Smooth muscle cell (in vitro differentiated cells): ENCODE data around the gene DLX3. TPM values are rescaled to one million over a fixed set of nuclear protein-coding genes. Genes with fewer than 3 reads are reported as not detected.
A peak's percentile ranks its signal among the peaks of the same experiment; 100 is the strongest.

Experiments
- DNase-seq: peaks from one replicate; lab custom pipeline; 2025; ENCODE audit not compliant: unreplicated experiment; lab: John Stamatoyannopoulos, UW
- H2AFZ ChIP-seq: fragments of 200-600 bp; sonication (generic); 2 replicates; pipeline ENCODE4 v1.6.0; 2016; ENCODE audit warnings: antibody characterized with exemption, low read depth, mild to moderate bottlenecking
- H3F3A ChIP-seq: fragments of 200-600 bp; sonication (generic); 2 replicates; pipeline ENCODE4 v1.6.0; 2017; ENCODE audit warnings: antibody characterized with exemption, low read depth
- H3K27ac ChIP-seq: fragments of 200-600 bp; sonication (generic); 2 replicates; pipeline ENCODE4 v1.5.1; 2016; ENCODE audit warnings: low read depth, mild to moderate bottlenecking
- H3K27me3 ChIP-seq: fragments of 200-600 bp; sonication (generic); 2 replicates; pipeline ENCODE4 v1.6.1; 2016; ENCODE audit warnings: low read depth, mild to moderate bottlenecking
- H3K36me3 ChIP-seq: fragments of 200-600 bp; sonication (generic); 2 replicates; pipeline ENCODE4 v1.5.1; 2016; ENCODE audit warnings: low read depth
- H3K4me1 ChIP-seq: fragments of 200-600 bp; sonication (generic); 2 replicates; pipeline ENCODE4 v1.5.1; 2016; ENCODE audit warnings: low read depth
- H3K4me2 ChIP-seq: fragments of 200-600 bp; sonication (generic); 2 replicates; pipeline ENCODE4 v1.6.0; 2016; ENCODE audit warnings: mild to moderate bottlenecking
- H3K4me3 ChIP-seq: fragments of 200-600 bp; sonication (generic); 2 replicates; pipeline ENCODE4 v1.5.1; 2016; ENCODE audit warnings: mild to moderate bottlenecking
- H3K79me2 ChIP-seq: fragments of 200-600 bp; sonication (generic); 2 replicates; pipeline ENCODE4 v1.6.0; 2016; ENCODE audit warnings: low read depth, mild to moderate bottlenecking
- H3K9ac ChIP-seq: fragments of 200-600 bp; sonication (generic); 2 replicates; pipeline ENCODE4 v1.6.0; 2016; ENCODE audit warnings: low read depth
- H3K9me3 ChIP-seq: fragments of 200-600 bp; sonication (generic); replicated peaks from 2 replicates; pipeline ENCODE4 v1.5.1; 2016; ENCODE audit warnings: low read depth
- H4K20me1 ChIP-seq: fragments of 200-600 bp; sonication (generic); 2 replicates; pipeline ENCODE4 v1.6.0; 2016; ENCODE audit warnings: low read depth
- WGBS: methylation state at CpG from one replicate; pipeline ENCODE4 v1.1.7; 2016; ENCODE audit warnings: low lambda C conversion rate; 5-methylcytosine and 5-hydroxymethylcytosine counted together
- polyA plus RNA-seq: library from polyadenylated mRNA; unstranded; fragments of >200 nt; fragmentation: Nextera tagmentation; extraction: Ambion mirVana; gene quantifications from 2 replicates; pipeline ENCODE4 v1.2.1, GENCODE V29; 2016
- total RNA-seq: library from RNA; depleted of rRNA; stranded (reverse); fragments of >200 nt; gene quantifications from 2 replicates; pipeline ENCODE4 v1.2.3, GENCODE V29; 2014
- TF ChIP-seq, protein P1 (sequence below): fragments of 200-600 bp; sonication (generic); IDR thresholded peaks from 2 replicates; pipeline ENCODE4 v1.5.1; 2017; ENCODE audit warnings: borderline replicate concordance, mild to moderate bottlenecking, antibody characterized with exemption; ENCODE audit not compliant: insufficient read depth, poor library complexity, severe bottlenecking

DLX3 gene
- total and polyA plus RNA-seq, 2 experiments from 2014 or later, result 1.4 to 9.7 TPM

DNA sequence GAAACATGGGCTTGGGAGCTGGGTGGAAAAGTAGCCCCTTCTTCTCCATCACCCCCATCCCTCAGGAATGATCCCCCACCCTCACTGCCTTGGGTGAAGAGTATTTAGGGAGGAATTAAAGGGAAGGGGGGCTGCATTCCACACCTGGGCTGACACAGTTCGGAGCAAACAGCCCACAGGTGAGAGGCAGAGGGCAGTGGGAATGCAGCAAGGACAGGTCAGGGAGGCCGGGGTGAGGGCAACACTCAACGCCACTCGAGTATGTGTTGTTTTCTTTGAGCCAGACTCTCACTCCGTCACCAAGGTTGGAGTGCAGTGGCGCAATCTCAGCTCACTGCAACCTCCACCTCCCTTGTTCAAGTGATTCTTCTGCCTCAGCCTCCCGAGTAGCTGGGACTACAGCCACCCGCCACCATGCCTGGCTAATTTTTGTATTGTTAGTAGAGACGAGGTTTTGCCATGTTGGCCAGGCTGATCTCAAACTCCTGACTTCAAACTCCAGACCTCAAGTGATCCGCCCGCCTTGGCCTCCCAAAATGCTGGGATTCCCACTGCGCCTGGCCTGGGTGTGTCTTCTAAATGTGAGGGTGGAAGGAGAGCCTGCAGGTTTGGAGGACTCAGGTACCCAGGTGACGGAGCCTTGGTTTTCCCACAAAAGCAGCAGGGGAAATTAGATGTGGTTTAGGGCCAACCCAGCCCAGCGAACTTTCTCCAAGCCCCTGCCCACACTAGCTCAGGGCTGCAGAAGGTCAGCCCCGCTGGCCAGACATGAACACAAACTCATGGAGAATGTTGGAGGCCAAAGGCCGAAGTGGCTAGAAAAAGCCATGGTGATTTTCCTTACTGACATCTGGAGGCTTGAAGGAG lies 39.7 kb upstream of the DLX3 start:
- Histone ChIP-seq H3K79me2 (no peaks in the 10 kb centered on the region), H3K4me3 (no peak overlapping the region), H3K27me3 (no peaks in the 10 kb centered on the region), H3K9me3 (no peaks in the 10 kb centered on the region), H3K27ac (no peak overlapping the region), H3K4me1 (no peaks in the 10 kb centered on the region), H3K4me2 (no peak overlapping the region), H4K20me1 (no peaks in the 10 kb centered on the region), H3K36me3 (no peaks in the 10 kb centered on the region), H2AFZ (no peak overlapping the region), H3K9ac (no peak overlapping the region), H3F3A (no peaks in the 10 kb centered on the region)
- no peak for DNase-seq
- TF ChIP-seq, protein P1, sequence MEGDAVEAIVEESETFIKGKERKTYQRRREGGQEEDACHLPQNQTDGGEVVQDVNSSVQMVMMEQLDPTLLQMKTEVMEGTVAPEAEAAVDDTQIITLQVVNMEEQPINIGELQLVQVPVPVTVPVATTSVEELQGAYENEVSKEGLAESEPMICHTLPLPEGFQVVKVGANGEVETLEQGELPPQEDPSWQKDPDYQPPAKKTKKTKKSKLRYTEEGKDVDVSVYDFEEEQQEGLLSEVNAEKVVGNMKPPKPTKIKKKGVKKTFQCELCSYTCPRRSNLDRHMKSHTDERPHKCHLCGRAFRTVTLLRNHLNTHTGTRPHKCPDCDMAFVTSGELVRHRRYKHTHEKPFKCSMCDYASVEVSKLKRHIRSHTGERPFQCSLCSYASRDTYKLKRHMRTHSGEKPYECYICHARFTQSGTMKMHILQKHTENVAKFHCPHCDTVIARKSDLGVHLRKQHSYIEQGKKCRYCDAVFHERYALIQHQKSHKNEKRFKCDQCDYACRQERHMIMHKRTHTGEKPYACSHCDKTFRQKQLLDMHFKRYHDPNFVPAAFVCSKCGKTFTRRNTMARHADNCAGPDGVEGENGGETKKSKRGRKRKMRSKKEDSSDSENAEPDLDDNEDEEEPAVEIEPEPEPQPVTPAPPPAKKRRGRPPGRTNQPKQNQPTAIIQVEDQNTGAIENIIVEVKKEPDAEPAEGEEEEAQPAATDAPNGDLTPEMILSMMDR, result no peak
- WGBS, result 83% methylated on average over 16 of the region's 16 CpGs

DNA sequence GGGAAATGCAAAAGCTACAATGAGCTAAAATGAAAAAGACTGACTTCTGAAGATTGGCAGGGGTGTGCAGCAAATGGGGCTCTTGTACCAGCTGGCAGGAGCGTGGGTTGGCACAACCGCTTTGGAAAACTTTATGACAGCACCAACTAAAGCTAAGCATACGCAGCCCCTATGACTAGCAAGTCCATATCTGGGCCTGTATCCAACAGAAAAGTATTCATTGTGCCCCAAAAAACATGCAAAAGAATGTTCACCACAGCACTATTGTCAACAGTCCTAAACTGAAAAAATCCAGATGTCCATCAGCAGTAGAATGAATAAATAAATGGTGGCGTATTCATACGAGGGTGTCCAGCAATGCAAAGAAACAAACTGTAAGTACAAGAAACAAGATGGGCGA lies 38.3 kb upstream of the DLX3 start:
- no peak overlapping the region for H3K4me3 ChIP-seq
- H3K4me1 ChIP-seq, result peaks cover 6% of the 10 kb centered on the region
- H3K9ac ChIP-seq, result no peak overlapping the region
- H3K4me2 ChIP-seq, result no peak overlapping the region
- TF ChIP-seq, protein P1, result no peak
- no peaks in the 10 kb centered on the region for H3K27me3 ChIP-seq
- H3K36me3 ChIP-seq, result no peaks in the 10 kb centered on the region
- no peaks in the 10 kb centered on the region for H4K20me1 ChIP-seq
- H3F3A ChIP-seq, result no peaks in the 10 kb centered on the region
- no peak overlapping the region for H2AFZ ChIP-seq
- H3K27ac ChIP-seq, result no peak overlapping the region
- DNase-seq, result no peak
- H3K79me2 ChIP-seq, result no peaks in the 10 kb centered on the region
- H3K9me3 ChIP-seq, result no peaks in the 10 kb centered on the region
- WGBS, result 83% methylated on average over 6 of the region's 6 CpGs

DNA sequence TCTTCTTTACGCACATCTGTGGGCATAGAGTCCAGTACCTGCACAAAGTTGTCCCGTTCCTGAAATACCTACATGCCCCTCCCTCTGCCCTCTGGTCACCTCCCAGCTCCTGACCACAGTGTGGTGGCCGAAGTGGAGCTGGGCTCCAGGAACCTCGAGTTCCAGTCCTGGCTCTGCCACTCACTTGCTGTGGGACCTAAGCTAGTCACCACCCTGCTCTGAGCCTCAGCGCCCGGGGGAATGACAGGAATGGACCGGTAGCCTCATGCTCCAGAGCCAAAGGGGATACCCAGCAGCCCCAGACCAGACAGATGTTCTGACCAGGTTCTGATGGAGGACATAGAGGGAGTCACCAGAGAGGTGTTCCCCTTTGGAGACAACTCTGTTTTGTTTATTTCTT lies 34.2 kb upstream of the DLX3 start:
- no peaks in the 10 kb centered on the region for H3K27me3 ChIP-seq
- H3F3A ChIP-seq, result peaks cover 4% of the 10 kb centered on the region
- TF ChIP-seq, protein P1, result no peak
- H3K9me3 ChIP-seq, result no peaks in the 10 kb centered on the region
- H4K20me1 ChIP-seq, result no peaks in the 10 kb centered on the region
- no peak overlapping the region for H3K4me3 ChIP-seq
- no peak overlapping the region for H3K4me2 ChIP-seq
- 95% methylated on average over 7 of the region's 7 CpGs for WGBS
- peaks cover 19% of the 10 kb centered on the region for H3K4me1 ChIP-seq
- H3K27ac ChIP-seq, result no peak overlapping the region
- H2AFZ ChIP-seq, result no peak overlapping the region
- H3K9ac ChIP-seq, result no peak overlapping the region
- DNase-seq, result no peak
- no peaks in the 10 kb centered on the region for H3K36me3 ChIP-seq
- no peaks in the 10 kb centered on the region for H3K79me2 ChIP-seq

DNA sequence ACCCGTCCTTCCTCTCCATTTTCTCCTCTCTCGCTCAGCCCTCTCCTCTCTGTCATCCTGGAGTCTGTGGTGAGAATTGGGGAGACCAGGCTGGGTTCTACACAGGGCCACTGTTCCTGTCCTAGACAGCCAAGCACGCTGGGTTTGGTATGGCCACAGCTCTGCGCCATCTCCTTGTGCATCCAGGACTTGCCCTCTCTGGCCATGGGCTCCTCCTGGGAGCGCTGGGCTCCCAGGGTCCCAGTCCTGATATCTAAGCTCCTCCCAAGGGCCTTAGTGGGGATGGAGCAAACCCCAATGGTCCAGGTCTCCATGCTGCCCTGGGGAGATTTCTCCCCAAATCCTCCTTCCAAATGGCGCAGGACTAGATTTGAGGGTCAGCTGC lies 33.7 kb upstream of the DLX3 start:
- 77% methylated on average over 6 of the region's 6 CpGs for WGBS
- DNase-seq, result no peak
- H3K4me2 ChIP-seq, result peak overlapping the region; percentile 79
- H3K4me3 ChIP-seq, result no peak overlapping the region
- H3K36me3 ChIP-seq, result no peaks in the 10 kb centered on the region
- no peaks in the 10 kb centered on the region for H3K27me3 ChIP-seq
- H3K9ac ChIP-seq, result no peak overlapping the region
- peaks cover 19% of the 10 kb centered on the region for H3K4me1 ChIP-seq
- peaks cover 4% of the 10 kb centered on the region for H3F3A ChIP-seq
- H4K20me1 ChIP-seq, result no peaks in the 10 kb centered on the region
- H3K27ac ChIP-seq, result peak overlapping the region; percentile 45
- no peaks in the 10 kb centered on the region for H3K9me3 ChIP-seq
- TF ChIP-seq, protein P1, result no peak
- H2AFZ ChIP-seq, result no peak overlapping the region
- H3K79me2 ChIP-seq, result no peaks in the 10 kb centered on the region
